ENCODE data around the gene CDH4.

- TF ChIP-seq GABPA (IDR thresholded peaks at IDR 0.05; ENCODE audit: low read depth) (no peak), CTCF (IDR thresholded peaks at IDR 0.05; ENCODE audit: insufficient read depth, low read length) (no peak), POLR2AphosphoS5 (IDR thresholded peaks at IDR 0.05; ENCODE audit: low read depth) (no peak), SPI1 (IDR thresholded peaks at IDR 0.05; ENCODE audit: borderline replicate concordance, low read depth) (no peak)
- TF ChIP-seq, protein P1, sequence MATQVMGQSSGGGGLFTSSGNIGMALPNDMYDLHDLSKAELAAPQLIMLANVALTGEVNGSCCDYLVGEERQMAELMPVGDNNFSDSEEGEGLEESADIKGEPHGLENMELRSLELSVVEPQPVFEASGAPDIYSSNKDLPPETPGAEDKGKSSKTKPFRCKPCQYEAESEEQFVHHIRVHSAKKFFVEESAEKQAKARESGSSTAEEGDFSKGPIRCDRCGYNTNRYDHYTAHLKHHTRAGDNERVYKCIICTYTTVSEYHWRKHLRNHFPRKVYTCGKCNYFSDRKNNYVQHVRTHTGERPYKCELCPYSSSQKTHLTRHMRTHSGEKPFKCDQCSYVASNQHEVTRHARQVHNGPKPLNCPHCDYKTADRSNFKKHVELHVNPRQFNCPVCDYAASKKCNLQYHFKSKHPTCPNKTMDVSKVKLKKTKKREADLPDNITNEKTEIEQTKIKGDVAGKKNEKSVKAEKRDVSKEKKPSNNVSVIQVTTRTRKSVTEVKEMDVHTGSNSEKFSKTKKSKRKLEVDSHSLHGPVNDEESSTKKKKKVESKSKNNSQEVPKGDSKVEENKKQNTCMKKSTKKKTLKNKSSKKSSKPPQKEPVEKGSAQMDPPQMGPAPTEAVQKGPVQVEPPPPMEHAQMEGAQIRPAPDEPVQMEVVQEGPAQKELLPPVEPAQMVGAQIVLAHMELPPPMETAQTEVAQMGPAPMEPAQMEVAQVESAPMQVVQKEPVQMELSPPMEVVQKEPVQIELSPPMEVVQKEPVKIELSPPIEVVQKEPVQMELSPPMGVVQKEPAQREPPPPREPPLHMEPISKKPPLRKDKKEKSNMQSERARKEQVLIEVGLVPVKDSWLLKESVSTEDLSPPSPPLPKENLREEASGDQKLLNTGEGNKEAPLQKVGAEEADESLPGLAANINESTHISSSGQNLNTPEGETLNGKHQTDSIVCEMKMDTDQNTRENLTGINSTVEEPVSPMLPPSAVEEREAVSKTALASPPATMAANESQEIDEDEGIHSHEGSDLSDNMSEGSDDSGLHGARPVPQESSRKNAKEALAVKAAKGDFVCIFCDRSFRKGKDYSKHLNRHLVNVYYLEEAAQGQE (IDR thresholded peaks at IDR 0.05; ENCODE audit: insufficient replicate concordance, low read depth), result no peak
Observed at GRCh38 chr20:61877776-61878477, 625.9 kb downstream of the CDH4 start.
